Hepatocyte (in vitro differentiated cells): ENCODE data around the gene C2. TPM values are rescaled to one million over a fixed set of nuclear protein-coding genes. Genes with fewer than 3 reads are reported as not detected.

Experiments
- DNase-seq: peaks from one replicate; pipeline ENCODE4 v3.0.0-alpha.2; 2016; ENCODE audit warnings: low spot score
- H2AFZ ChIP-seq: fragments of 200-600 bp; sonication (generic); 2 replicates; pipeline ENCODE4 v1.6.0; 2016; ENCODE audit warnings: antibody characterized with exemption, mild to moderate bottlenecking
- H3K27ac ChIP-seq: fragments of 200-600 bp; sonication (generic); 2 replicates; pipeline ENCODE4 v1.5.1; 2016; ENCODE audit warnings: mild to moderate bottlenecking
- H3K27me3 ChIP-seq: fragments of 200-600 bp; sonication (generic); 2 replicates; pipeline ENCODE4 v1.6.1; 2016
- H3K36me3 ChIP-seq: fragments of 200-600 bp; sonication (generic); replicated peaks from 2 replicates; pipeline ENCODE4 v1.5.1; 2016; ENCODE audit warnings: low read depth; ENCODE audit not compliant: insufficient read depth
- H3K4me1 ChIP-seq: fragments of 200-600 bp; sonication (generic); 2 replicates; pipeline ENCODE4 v1.5.1; 2016; ENCODE audit warnings: mild to moderate bottlenecking, moderate library complexity; ENCODE audit not compliant: insufficient read depth
- H3K4me2 ChIP-seq: fragments of 200-600 bp; sonication (generic); 2 replicates; pipeline ENCODE4 v1.6.0; 2016
- H3K4me3 ChIP-seq: fragments of 200-600 bp; sonication (generic); 2 replicates; pipeline ENCODE4 v1.5.1; 2016; ENCODE audit warnings: mild to moderate bottlenecking
- H3K79me2 ChIP-seq: fragments of 200-600 bp; sonication (generic); 2 replicates; pipeline ENCODE4 v1.6.0; 2017; ENCODE audit warnings: mild to moderate bottlenecking
- H3K9me2 ChIP-seq: fragments of 200-600 bp; sonication (generic); replicated peaks from 2 replicates; pipeline ENCODE4 v1.6.0; 2017; ENCODE audit warnings: mild to moderate bottlenecking; ENCODE audit not compliant: insufficient read depth
- H3K9me3 ChIP-seq: fragments of 200-600 bp; sonication (generic); 2 replicates; pipeline ENCODE4 v1.5.1; 2016; ENCODE audit warnings: low read depth, mild to moderate bottlenecking
- H4K20me1 ChIP-seq: fragments of 200-600 bp; sonication (generic); 2 replicates; pipeline ENCODE4 v1.6.0; 2016; ENCODE audit warnings: mild to moderate bottlenecking; ENCODE audit not compliant: insufficient read depth, poor library complexity, severe bottlenecking
- EZH2 ChIP-seq: fragments of 200-600 bp; sonication (generic); IDR thresholded peaks from 2 replicates; pipeline ENCODE4 v1.6.1; 2016; ENCODE audit warnings: antibody characterized with exemption, mild to moderate bottlenecking, borderline replicate concordance
- EZH2phosphoT487 ChIP-seq: fragments of 200-600 bp; sonication (generic); IDR thresholded peaks from one replicate; pipeline ENCODE4 v1.6.1; 2018; ENCODE audit warnings: antibody characterized with exemption, mild to moderate bottlenecking, low read depth, moderate library complexity; ENCODE audit not compliant: unreplicated experiment, severe bottlenecking
- WGBS: methylation state at CpG from one replicate; pipeline ENCODE4 v1.1.6; 2016; ENCODE audit warnings: low lambda C conversion rate; ENCODE audit errors: missing lambda C conversion rate; 5-methylcytosine and 5-hydroxymethylcytosine counted together
- polyA plus RNA-seq: library from polyadenylated mRNA; unstranded; fragments of >200 nt; fragmentation: Nextera tagmentation; extraction: Ambion mirVana; gene quantifications from 2 replicates; pipeline ENCODE4 v1.2.1, GENCODE V29; 2016
- total RNA-seq: library from RNA; depleted of rRNA; stranded (reverse); fragments of >200 nt; gene quantifications from 2 replicates; pipeline ENCODE4 v1.2.3, GENCODE V29; 2014
- TF ChIP-seq, protein P1 (sequence below): fragments of 200-600 bp; sonication (generic); IDR thresholded peaks from 2 replicates; pipeline ENCODE4 v1.5.1; 2016; ENCODE audit warnings: antibody characterized with exemption, mild to moderate bottlenecking; ENCODE audit not compliant: poor library complexity

Gene C2
- total and polyA plus RNA-seq, 2 experiments from 2014 or later: 46.4 to 48.3 TPM

DNA sequence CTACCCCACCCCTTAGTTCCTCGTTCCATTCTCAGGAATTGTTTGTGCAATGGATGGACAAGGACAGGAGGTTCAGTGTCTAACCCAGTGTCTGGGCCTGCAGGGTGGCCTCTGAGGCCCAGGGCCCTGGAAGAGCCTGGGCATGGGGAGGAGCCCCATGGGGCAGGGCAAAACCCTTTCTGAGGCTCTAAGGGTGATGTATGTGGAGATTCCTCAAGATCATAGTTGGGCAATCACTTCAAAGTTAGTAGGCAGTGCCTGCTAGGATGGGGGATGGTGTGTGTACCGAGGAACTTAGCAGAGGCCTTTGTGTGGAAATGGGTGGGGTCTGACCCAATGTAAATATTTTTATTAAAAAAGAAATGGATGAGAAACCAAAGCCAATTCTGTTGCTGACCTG lies 6.7 kb upstream of the C2 start:
- Histone ChIP-seq H3K79me2 (no peaks in the 10 kb centered on the region), H3K4me1 (peaks cover 4% of the 10 kb centered on the region), H3K4me3 (no peak overlapping the region), H3K9me2 (no peaks in the 10 kb centered on the region), H3K36me3 (no peaks in the 10 kb centered on the region), H3K27me3 (no peaks in the 10 kb centered on the region), H3K27ac (peak overlapping the region; percentile 57), H4K20me1 (no peaks in the 10 kb centered on the region), H3K4me2 (no peak overlapping the region), H3K9me3 (no peaks in the 10 kb centered on the region), H2AFZ (no peak overlapping the region)
- no peak for DNase-seq
- WGBS: 59% methylated on average over 2 of the region's 2 CpGs
- TF ChIP-seq, protein P1, sequence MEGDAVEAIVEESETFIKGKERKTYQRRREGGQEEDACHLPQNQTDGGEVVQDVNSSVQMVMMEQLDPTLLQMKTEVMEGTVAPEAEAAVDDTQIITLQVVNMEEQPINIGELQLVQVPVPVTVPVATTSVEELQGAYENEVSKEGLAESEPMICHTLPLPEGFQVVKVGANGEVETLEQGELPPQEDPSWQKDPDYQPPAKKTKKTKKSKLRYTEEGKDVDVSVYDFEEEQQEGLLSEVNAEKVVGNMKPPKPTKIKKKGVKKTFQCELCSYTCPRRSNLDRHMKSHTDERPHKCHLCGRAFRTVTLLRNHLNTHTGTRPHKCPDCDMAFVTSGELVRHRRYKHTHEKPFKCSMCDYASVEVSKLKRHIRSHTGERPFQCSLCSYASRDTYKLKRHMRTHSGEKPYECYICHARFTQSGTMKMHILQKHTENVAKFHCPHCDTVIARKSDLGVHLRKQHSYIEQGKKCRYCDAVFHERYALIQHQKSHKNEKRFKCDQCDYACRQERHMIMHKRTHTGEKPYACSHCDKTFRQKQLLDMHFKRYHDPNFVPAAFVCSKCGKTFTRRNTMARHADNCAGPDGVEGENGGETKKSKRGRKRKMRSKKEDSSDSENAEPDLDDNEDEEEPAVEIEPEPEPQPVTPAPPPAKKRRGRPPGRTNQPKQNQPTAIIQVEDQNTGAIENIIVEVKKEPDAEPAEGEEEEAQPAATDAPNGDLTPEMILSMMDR: no peak
- TF ChIP-seq EZH2phosphoT487 (no peak), EZH2 (no peak)

DNA sequence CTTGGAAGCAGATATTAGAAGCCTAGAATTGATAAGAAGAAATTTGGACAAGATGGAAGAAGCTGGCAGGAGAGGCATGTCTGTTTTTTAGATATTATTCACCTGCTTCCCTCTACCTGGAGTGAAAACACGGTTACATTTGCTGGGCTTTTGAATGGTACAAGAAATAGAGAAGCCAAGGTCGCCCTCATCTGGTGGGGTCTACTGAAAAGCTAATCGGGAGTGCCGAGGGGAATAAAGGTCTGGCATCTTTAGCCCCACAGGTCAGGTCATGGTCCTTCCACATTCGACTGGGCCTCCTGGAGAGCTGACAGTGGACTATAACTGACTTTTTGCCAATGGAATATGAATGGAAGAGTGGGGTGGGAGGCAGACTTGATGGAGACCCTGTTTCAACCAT lies 4.6 kb upstream of the C2 start:
- H3K4me1 ChIP-seq: peaks cover 4% of the 10 kb centered on the region
- H3K4me2 ChIP-seq: no peak overlapping the region
- no peaks in the 10 kb centered on the region for H3K79me2 ChIP-seq
- TF ChIP-seq, protein P1: peak; percentile 13
- no peak for TF ChIP-seq EZH2
- DNase-seq: no peak
- H2AFZ ChIP-seq: no peak overlapping the region
- 16% methylated on average over 5 of the region's 5 CpGs for WGBS
- H3K27me3 ChIP-seq: no peaks in the 10 kb centered on the region
- H3K9me2 ChIP-seq: no peaks in the 10 kb centered on the region
- no peaks in the 10 kb centered on the region for H3K9me3 ChIP-seq
- H3K27ac ChIP-seq: no peak overlapping the region
- H4K20me1 ChIP-seq: no peaks in the 10 kb centered on the region
- no peak overlapping the region for H3K4me3 ChIP-seq
- no peaks in the 10 kb centered on the region for H3K36me3 ChIP-seq

DNA sequence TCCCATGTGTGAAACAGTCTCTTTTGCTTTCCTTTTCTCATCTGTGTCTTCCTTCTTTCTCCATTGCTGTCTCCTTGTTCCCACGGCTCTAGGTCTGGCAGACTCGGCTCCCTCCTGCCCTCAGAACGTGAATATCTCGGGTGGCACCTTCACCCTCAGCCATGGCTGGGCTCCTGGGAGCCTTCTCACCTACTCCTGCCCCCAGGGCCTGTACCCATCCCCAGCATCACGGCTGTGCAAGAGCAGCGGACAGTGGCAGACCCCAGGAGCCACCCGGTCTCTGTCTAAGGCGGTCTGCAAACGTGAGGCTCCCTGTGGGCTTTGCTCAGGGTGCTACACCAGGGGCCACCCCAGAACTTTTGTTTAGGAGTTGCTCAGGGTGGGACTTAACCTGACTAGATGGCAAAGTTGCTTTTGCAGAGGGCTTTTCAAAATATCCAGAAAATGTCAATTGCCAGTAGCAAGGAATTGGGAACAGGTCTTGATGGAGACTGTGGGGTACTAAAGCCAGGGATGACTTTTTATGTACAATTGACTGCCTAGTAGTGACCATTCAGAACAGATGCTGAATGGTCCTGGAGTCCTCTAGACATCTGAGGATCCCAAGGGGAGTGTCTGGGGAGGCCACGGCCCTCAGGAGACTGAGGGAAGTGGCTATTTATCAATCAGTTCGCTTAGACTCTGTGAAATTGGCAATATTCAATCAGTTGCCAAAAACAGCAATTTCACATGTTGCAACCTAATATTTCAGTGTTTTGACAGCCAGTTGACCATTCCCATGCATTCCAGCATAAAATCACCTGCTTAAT lies 550 bp downstream of the C2 start:
- DNase-seq: no peak
- no peaks in the 10 kb centered on the region for H3K9me2 ChIP-seq
- no peaks in the 10 kb centered on the region for H3K4me1 ChIP-seq
- no peaks in the 10 kb centered on the region for H3K79me2 ChIP-seq
- H3K27ac ChIP-seq: peak overlapping the region; percentile 22
- H3K9me3 ChIP-seq: no peaks in the 10 kb centered on the region
- 91% methylated on average over 11 of the region's 11 CpGs for WGBS
- H2AFZ ChIP-seq: no peak overlapping the region
- TF ChIP-seq, protein P1: no peak
- TF ChIP-seq EZH2phosphoT487: no peak
- no peak for TF ChIP-seq EZH2
- H3K36me3 ChIP-seq: no peaks in the 10 kb centered on the region
- no peaks in the 10 kb centered on the region for H4K20me1 ChIP-seq
- peak overlapping the region; percentile 27 for H3K4me2 ChIP-seq
- no peak overlapping the region for H3K4me3 ChIP-seq
- H3K27me3 ChIP-seq: no peaks in the 10 kb centered on the region
